HG02852 (cell line): ENCODE data around the gene RADX.
"Not testable (repeated sequence)": the region's sequence is repeated elsewhere in the genome, so short reads cannot be mapped to it uniquely, and the experiment has no call there.

Experiments used
- ATAC-seq: cut with Tn5 transposase; IDR thresholded peaks from one replicate; pipeline ENCODE4 v1.9.1; 2021; ENCODE audit warnings: mild to moderate bottlenecking, moderate library complexity; ENCODE audit not compliant: unreplicated experiment

Gene RADX

GRCh38 chrX:106611679-106612392 lies at the start of gene RADX:
Gene RADX, plus strand, starts transcription at chrX:106611978. Its CDS starts 103 bp downstream, at chrX:106612081.
- peak; percentile 97 for ATAC-seq

- no peak for ATAC-seq
Observed at GRCh38 chrX:106564986-106565385, 46.8 kb upstream of the RADX start.

- ATAC-seq, result no peak
Observed at GRCh38 chrX:106566362-106566761, 45.4 kb upstream of the RADX start.

- no peak for ATAC-seq
Observed at GRCh38 chrX:106581856-106582255, 29.9 kb upstream of the RADX start.

GRCh38 chrX:106585478-106585877 lies 26.3 kb upstream of the RADX start:
- no peak for ATAC-seq

- ATAC-seq, result peak; percentile 60
Observed at GRCh38 chrX:106588801-106589200, 23.0 kb upstream of the RADX start.

- ATAC-seq, result no peak
Observed at GRCh38 chrX:106599411-106599810, 12.4 kb upstream of the RADX start.

- ATAC-seq, result no peak
Observed at GRCh38 chrX:106606571-106606970, 5.2 kb upstream of the RADX start.

GRCh38 chrX:106608016-106608415 lies 3.8 kb upstream of the RADX start:
- ATAC-seq, result no peak

- ATAC-seq, result no peak
Observed at GRCh38 chrX:106611317-106611678, 480 bp upstream of the RADX start.

GRCh38 chrX:106612393-106612763 lies 600 bp downstream of the RADX start:
- peak; percentile 27 for ATAC-seq

- no peak for ATAC-seq
Observed at GRCh38 chrX:106613277-106613676, 1.5 kb downstream of the RADX start.

- ATAC-seq, result no peak
Observed at GRCh38 chrX:106615041-106615440, 3.3 kb downstream of the RADX start.

GRCh38 chrX:106619797-106620196 lies 8.0 kb downstream of the RADX start:
- no peak for ATAC-seq

- ATAC-seq, result no peak
Observed at GRCh38 chrX:106621836-106622235, 10.1 kb downstream of the RADX start.

- ATAC-seq, result no peak
Observed at GRCh38 chrX:106626789-106627188, 15.0 kb downstream of the RADX start.

- no peak for ATAC-seq
Observed at GRCh38 chrX:106631615-106632014, 19.8 kb downstream of the RADX start.

GRCh38 chrX:106649523-106650428 lies 38.0 kb downstream of the RADX start:
- ATAC-seq, result peak; percentile 99

GRCh38 chrX:106653625-106654024 lies 41.8 kb downstream of the RADX start:
- ATAC-seq, result not testable (repeated sequence)

- ATAC-seq, result no peak
Observed at GRCh38 chrX:106670631-106671030, 58.9 kb downstream of the RADX start.

GRCh38 chrX:106672527-106672926 lies 60.7 kb downstream of the RADX start:
- ATAC-seq, result no peak

GRCh38 chrX:106680716-106681115 lies 68.9 kb downstream of the RADX start:
- no peak for ATAC-seq
